ENCODE data around the gene C6orf163.
A peak's percentile ranks its signal among the peaks of the same experiment; 100 is the strongest.
"Not testable (repeated sequence)": the region's sequence is repeated elsewhere in the genome, so short reads cannot be mapped to it uniquely, and the experiment has no call there.

Gene C6orf163

DNA sequence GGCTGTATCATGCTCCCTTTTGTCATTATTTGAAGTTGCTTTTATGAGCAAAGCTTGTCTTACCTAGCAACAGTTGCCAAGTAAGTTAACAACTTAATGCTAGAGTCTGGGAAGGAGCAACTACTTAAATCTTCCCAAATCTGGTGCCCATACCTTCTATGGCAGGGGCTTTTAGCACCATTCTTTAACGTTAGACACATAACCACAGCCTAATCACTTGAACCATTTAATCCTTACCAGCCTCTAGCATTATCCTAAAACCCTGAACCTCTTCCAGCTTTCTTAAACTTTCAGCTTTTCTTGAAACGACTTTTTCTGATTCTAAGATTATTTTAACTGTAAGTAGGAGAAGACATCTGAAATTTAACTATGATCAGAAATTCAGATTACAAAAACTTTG, at the start of gene C6orf163:
C6orf163 (plus strand) TSS at position 83 of the 400 bp plus-strand sequence; CDS start at position 370, 287 bp downstream.
- DNase-seq (ENCODE audit: low spot score): no peak

DNA sequence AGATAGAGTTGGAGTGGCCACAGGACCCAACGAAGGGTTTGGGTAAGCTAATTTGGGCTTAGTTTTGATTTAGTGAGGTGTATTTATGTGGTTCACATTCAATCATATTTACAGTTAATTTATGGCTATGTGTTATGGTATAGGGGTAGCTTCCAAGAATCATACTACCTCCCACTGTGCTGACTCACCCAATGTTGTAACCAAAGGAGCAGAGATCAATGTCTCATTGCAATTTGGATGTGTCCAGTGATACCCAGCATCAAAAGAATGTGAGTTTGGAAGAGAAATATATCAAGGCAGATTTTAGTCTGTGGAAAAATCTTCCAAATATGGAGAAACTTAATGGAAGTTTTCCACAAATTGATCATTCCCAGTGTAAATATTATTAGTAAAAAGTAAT, 47.5 kb upstream of the C6orf163 start:
- no peak for DNase-seq (ENCODE audit: low spot score)

DNA sequence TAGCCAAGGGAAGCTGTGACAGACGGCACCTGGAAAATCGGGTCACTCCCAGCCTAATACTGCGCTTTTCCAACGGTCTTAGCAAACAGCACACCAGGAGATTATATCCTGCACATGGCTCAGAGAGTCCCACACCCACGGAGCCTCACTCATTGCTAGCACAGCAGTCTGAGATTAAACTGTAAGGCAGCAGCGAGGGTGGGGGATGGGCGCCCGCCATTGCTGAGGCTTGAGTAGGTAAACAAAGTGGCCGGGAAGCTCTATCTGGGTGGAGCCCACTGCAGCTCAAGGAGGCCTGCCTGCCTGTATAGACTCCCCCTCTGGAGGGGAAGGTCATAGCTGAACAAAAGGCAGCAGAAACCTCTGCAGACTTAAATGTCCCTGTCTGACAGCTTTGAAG, 43.3 kb upstream of the C6orf163 start:
- DNase-seq (ENCODE audit: low spot score): not testable (repeated sequence)

DNA sequence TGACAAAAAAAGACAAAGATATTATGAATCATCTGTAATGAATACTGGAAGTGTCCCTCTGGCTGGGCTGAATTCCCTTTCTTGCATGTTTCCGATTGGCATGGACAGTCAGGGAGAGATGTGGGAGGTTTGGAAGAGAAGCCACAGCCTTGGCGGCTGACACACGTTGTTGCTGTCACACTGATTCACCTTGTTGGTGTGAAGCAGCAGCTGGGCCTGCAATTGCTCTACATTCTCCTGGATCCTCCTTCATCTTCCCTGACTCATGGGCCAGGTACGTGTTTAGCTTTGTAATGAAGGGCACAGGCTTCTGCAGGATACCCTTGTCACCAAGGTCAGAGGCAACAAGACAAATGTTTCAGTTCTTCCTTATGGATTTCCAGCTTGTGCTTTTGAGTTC, 35.6 kb upstream of the C6orf163 start:
- no peak for DNase-seq (ENCODE audit: low spot score)

DNA sequence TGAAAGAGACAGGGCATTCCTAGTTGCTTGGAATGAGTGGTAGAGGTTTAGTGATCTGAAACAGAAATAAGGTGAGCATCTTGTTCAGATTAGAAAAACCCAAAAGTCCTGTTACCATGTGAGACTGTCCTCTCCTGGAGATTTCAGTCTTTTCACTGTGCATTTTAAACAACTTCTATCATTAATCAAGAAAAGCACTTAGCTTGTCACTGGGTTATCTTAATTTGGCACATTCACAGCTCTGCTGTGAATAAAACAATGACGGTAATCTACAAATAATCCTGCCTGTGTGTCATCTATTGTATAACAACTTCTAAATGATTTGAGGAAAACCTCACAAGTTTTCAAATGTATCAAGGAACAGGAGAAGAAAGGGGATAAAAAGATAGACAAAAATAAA, 31.8 kb upstream of the C6orf163 start:
- DNase-seq (ENCODE audit: low spot score): no peak

DNA sequence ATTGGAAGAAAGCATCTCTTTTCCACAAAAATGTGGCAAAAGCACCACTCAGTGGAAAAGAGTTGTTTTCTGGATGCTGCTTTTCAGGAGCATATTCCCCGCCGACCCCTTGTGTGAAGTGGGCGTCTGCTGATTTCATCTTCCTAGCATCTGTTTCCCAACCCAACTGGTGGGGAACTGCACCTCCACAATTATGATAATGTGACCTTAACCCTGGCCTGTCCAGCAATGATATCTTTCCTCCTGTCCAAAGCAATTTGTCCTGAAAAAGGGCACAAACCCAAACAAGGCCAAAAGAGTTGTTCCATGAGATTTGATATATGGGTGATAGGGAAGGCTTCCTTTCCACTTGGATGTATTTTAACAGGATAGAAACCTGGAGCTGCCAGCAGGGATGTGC, 29.5 kb upstream of the C6orf163 start:
- no peak for DNase-seq (ENCODE audit: low spot score)

DNA sequence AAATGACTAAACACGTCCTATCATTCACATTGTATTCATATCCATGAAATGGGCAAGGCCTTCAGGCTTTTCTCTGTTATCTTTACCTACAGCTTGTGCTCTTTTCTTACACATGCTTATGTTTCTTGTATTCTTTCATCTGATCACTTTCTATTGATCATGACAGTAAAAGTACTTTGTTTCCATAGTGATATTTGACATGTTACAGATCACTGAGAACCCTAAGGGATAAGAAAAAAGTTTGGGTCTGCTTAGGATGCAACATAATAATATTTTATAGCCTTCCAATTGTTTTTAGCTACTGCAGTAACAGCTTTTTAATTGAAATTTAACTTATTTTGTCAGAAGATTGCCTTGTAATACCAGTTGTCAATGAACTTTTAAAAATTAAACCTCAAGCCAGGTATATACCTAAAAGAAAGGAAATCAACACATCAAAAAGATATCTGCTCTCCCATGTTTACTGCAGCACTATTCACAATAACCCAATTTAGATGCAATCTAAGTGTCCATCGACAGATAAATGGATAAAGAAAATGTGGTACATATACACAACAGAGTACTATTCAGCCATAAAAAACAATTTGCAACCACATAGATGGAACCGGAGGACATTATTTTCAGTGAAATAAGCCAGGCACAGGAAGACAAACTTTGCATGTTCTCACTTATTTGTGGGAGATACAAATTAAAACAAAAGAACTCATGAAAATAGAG, 25.2 kb upstream of the C6orf163 start:
- no peak for DNase-seq (ENCODE audit: low spot score)

DNA sequence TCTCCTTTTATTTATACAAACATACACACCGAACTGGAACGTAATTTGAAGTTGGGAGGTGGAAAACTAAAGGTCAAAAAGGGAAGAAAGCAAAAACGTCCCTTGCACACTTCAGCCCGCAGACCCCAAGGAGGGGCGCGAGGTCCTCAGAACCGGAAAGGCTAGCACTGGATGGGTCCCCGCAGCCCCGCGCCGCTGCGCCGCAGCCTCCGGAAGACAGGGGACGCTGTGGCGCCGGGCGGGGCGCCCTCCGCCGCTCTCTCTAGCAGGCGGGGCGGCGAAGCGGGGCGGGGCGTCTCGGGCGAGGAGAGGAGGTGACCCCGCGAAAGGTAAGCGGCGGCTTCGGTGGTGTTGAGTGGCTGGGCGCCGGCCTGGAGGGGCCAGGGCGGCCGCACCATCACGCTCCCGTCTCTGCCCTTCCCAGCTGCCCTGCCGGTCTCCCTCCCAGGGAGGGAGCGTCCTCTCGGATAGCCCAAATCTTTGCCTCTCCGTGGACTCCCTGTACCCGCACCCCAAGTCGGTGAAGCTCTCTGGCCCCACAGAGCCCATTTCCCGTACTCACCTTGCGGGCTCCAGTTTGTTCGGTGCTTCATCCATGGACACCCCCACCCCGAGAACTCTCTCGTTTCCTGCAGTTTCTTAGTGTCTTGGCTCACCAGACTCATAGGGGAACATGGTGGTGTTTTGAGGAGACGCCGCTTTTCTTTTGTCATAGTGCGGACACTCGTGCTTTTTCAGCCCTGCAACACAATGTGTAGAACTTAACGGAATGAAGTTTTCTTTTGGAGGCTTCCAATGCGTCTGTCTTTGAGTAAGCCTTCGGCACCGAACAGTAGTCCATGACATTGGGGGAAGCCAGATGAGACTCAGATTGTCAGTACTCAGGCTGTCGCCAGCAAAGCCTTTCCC, 22.1 kb upstream of the C6orf163 start, which contains the start of gene SMIM8:
SMIM8 (plus strand) TSS at position 285 of the 909 bp plus-strand sequence. CDS start 14,444 bp downstream, outside the sequence.
- peak; percentile 64 for DNase-seq (ENCODE audit: low spot score)

DNA sequence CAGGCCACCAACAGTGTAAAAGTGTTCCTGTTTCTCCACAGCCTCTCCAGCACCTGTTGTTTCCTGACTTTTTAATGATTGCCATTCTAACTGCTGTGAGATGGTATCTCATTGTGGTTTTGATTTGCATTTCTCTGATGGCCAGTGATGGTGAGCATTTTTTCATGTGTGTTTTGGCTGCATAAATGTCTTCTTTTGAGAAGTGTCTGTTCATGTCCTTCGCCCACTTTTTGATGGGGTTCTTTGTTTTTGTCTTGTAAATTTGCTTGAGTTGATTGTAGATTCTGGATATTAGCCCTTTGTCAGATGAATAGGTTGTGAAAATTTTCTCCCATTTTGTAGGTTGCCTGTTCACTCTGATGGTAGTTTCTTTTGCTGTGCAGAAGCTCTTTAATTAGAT, 20.7 kb upstream of the C6orf163 start:
- DNase-seq (ENCODE audit: low spot score): not testable (repeated sequence)

DNA sequence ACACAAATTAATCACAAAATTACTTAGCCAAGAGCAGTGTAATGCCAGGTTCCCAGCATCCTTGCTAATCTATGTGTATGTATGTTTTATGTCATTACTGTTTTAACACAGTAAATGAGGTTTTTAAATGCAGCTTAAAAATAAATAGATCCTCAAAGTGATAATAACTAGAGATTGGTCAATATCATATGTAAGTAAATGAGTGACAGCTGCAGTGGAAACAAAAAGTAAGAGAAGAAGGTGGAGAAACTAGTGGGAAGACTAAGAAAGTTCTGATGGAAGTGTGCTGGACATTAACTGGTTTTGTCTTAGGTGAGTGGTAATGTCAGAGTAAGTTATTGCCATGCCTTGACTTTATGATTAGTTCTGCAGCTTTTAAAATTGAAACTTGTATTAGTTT, 13.7 kb upstream of the C6orf163 start:
- DNase-seq (ENCODE audit: low spot score): no peak

DNA sequence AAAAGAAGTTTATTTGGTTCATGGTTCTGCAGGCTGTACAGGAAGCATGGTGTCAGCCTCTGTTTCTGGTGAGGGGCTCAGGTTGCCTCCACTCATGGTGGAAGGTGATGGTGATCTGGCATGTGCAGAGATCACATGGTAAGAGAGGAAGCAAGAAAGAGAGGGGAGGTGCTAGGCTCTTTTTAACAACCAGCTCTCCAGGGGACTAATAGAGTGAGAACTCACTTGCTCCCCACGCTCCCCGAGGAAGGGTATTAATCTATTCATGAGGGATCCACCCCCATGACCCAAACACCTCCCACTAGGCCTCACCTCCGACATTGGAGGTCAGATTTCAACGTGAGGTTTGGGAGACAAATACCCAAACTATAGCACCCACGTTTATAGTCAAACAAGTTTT, 11.6 kb upstream of the C6orf163 start:
- no peak for DNase-seq (ENCODE audit: low spot score)

DNA sequence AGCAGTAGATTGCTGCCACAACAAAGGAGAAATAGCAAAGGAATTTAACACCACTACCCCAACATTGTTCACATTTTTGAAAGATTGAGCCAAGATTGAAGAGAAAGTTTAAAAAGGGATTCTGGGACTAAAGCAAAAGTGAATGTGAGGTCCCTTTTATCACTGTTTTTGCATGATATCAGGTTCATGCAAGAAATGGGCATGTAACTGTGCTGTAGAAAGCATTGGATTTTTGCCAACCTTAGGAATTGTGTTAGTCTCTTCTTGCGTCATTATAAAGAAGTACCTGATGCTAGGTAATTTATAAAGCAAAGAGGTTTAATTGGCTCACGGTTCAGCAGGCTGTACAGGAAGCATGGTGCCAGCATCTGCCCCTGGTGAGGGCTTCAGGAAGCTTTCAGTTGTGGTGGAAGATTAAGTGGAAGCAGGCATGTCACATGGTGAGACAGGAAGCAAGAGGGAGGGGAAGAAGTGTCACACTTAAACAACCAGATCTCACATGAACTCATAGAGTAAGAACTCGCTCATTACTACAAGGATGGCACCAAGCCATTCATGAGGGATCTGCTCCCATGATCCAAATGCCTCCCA, 10.9 kb upstream of the C6orf163 start:
- DNase-seq (ENCODE audit: low spot score): no peak

DNA sequence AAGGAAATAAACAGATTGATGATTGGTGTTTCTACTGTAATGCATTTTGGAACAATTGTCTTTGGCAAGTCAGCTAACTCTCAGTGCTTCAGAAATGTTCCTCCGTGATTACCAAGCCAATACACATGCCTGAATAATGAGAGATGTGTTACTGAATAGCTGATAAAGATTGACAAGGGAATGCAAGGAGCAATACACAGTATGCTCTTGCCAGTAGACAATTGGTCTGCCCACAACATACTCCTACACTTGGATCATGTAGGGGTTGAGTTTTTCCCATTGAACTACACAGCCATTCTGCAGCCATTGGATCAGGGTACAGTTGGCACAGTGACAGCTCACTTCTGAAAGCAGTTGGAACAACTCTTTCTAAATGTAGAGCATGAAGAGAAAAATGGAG, 9.9 kb upstream of the C6orf163 start:
- no peak for DNase-seq (ENCODE audit: low spot score)

DNA sequence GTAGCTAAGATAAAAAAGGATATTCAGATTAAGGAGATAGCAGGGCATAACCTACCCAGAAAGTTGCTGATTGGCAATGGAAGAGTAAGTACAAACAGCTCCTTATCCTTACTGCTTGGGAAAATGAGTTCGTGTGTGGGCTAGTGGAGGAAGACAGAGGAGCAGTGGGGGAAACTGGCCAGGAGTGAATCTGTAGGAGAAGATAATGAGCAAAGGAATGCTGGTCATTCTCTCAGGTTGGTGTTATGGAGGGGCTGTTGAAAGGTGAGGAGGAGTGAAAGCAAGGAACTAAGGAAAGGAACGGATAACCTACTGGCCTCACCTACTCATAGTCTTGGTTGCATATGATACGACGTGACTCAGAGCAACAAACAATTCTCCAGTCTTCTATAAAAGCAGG, 8.2 kb upstream of the C6orf163 start:
- DNase-seq (ENCODE audit: low spot score): no peak

DNA sequence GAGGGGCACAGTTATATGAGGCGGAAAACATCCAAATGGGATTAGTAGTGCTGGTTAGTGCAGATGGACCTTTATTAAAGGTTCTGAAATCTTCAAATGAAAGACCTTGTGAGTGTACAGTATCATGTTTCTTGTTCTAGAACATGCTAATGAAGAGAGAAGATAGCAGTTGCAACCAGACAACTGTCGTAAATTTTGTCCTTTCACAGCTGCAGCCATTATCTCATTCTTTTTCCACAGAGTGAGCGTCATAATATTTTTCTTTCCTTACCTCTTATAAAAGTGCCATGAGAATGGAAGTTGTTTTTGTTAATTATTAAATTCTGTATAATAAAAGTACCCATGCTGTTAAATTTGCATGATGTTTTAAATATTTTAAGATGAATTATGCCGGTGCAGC, 4.4 kb upstream of the C6orf163 start:
- DNase-seq (ENCODE audit: low spot score): no peak

DNA sequence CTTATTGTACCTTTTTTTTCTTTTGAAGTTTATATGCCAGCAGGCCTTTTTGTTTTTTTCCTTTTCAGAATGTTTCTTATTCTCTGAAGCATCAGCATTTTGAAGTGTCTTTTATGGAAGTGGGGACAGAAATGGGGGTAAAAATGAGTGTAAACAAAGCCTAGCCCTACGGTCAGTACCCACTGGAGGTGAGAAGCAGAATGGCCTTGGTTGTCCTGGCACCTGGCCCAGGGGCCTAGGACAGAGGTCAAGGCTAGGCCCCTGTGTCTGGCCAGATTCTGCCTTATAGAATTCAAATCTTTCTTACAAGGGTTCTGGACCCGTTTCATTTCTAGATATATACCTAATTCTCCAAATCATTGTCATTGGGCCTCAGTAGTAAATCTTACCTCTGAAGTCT, 3.5 kb upstream of the C6orf163 start:
- DNase-seq (ENCODE audit: low spot score): no peak

DNA sequence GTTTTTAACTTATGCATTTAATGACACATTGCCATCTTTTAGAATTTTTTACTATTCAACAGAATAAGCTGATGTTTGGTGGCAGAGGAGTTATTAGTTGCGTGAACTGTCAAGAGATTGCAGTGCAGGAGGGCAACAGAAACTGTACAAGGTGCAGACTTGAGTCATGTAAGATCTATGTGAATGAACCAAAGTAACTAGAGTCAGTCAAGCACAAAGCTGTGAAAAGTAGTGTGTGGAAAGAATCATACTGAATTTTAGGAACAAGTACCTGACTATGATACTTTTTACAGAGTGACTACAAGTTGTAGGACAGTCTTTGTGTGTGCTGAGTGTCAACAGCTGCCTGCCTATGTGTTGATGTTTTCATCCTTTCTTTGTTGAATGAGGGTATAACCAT, 2.7 kb upstream of the C6orf163 start:
- DNase-seq (ENCODE audit: low spot score): no peak

DNA sequence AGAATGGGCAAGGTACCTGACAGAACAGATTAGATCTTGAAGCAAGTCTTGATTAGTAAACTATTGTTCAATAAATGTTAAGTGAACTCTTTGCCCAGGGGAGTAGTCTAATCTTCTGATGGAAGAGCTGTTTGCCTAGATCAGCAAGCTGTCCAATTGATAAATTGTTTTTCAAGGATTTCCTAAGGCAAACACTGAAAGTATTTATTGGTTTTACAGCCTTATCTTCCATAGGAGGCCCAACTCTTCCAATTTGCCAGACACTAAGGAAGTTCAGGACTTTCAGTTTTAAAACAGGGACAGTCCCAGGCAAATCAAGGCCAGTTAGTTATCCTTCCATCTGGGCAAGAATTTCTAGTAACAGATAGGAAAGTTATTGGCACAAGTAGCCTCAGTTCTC, 1.8 kb upstream of the C6orf163 start:
- no peak for DNase-seq (ENCODE audit: low spot score)

DNA sequence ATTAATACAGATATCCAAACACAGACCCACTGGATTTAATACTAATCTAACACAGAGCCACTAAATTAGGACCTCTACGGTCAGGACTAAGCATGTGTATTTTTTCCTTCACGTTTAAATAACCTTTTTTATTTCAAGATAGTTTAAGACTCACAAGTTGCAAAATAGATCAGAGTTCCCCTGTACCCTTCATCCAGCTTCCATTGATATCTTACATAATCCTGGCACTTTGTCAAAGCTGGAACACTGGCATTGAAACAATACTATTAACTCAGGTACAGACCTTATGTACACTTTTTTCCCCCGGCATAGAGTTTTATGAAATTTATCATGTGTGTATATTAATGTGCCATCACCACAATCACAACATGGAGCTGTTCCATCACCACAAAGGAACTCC, 2.1 kb downstream of the C6orf163 start:
- no peak for DNase-seq (ENCODE audit: low spot score)

DNA sequence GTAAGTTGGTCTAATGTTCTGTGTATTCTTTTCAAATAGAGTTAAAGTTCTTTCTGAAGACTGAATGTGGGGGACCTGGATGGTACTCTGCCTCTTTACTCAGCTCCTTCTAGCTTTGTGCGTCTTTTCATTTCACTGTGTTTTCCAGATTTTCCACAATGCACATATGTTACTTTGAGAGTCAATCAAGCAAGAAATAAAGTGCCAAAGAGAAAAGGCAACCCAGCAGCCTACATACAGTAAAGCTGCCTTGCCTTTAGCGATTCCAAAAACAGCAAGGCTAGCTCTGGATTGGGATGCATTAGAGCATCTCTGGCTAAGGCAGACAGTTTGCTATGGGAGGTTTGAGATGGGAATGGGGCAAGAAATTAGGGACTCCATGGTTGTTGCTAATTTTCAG, 5.3 kb downstream of the C6orf163 start:
- no peak for DNase-seq (ENCODE audit: low spot score)

DNA sequence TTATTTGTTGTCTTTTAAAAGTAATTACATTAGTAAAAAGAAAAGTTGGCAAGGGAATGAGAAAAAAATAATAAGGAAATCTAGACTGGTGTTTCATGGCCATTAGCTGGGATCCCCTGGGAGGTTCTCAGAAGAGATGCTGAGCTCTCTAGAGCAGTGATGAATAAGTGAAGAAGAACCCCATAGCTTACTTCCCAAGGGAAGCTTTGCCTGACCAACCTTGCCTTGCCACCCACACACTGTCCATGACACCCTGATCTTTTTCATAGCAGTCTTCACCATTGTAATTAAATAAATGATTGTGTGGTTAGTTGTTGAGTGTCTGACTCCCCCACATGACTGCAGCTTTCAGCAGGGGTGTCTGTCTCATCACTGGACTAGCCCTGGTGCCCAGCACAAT, 5.9 kb downstream of the C6orf163 start:
- DNase-seq (ENCODE audit: low spot score): no peak

DNA sequence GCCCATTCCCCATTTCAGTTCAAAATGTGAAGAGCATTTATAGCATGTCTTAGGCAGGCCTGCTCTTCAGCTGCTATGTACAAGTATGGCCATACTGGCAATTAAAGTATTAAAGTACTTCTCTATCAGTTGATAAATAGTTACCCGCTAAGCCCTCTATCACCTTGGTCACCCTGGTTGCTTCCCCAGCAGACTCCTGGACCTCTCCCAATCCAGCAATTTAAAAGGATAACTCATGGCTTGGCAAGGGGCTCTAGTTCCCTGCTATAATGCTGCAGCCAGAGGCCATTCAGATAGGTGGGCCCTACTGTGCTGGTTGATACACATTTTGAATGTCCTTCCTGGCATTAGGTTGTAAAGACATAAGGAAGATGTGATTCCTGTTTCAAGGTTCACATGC, 7.0 kb downstream of the C6orf163 start:
- DNase-seq (ENCODE audit: low spot score): no peak

DNA sequence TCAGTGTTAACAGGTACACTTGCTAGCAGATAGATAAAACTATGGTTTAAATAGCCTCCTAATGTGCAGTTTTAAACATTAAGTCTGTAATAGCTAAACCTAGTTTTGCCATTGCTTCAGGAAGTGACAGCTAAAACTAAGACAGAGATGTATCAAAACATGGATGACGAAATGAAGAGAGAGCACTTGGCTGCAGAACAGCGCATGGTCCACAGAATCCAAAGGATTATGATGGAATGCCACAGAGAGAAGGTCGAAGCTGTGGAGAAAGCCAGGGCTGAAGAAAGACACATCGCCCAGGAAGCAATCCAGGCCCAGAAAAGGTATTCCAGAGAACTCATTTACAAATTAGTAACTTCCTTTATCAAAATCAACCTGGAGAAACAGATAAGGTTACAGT, 11.6 kb downstream of the C6orf163 start:
- no peak for DNase-seq (ENCODE audit: low spot score)

All from COLO829 (cell line).